Smooth muscle cell (in vitro differentiated cells): ENCODE measurements around the gene CREB3L4. TPM values are rescaled to one million over a fixed set of nuclear protein-coding genes. Genes with fewer than 3 reads are reported as not detected.

Experiments used
- DNase-seq: peaks from one replicate; lab custom pipeline; 2025; ENCODE audit not compliant: unreplicated experiment; lab: John Stamatoyannopoulos, UW
- H2AFZ ChIP-seq: fragments of 200-600 bp; sonication (generic); 2 replicates; pipeline ENCODE4 v1.6.0; 2016; ENCODE audit warnings: antibody characterized with exemption, low read depth, mild to moderate bottlenecking
- H3F3A ChIP-seq: fragments of 200-600 bp; sonication (generic); 2 replicates; pipeline ENCODE4 v1.6.0; 2017; ENCODE audit warnings: antibody characterized with exemption, low read depth
- H3K27ac ChIP-seq: fragments of 200-600 bp; sonication (generic); 2 replicates; pipeline ENCODE4 v1.5.1; 2016; ENCODE audit warnings: low read depth, mild to moderate bottlenecking
- H3K27me3 ChIP-seq: fragments of 200-600 bp; sonication (generic); 2 replicates; pipeline ENCODE4 v1.6.1; 2016; ENCODE audit warnings: low read depth, mild to moderate bottlenecking
- H3K36me3 ChIP-seq: fragments of 200-600 bp; sonication (generic); 2 replicates; pipeline ENCODE4 v1.5.1; 2016; ENCODE audit warnings: low read depth
- H3K4me1 ChIP-seq: fragments of 200-600 bp; sonication (generic); 2 replicates; pipeline ENCODE4 v1.5.1; 2016; ENCODE audit warnings: low read depth
- H3K4me2 ChIP-seq: fragments of 200-600 bp; sonication (generic); 2 replicates; pipeline ENCODE4 v1.6.0; 2016; ENCODE audit warnings: mild to moderate bottlenecking
- H3K4me3 ChIP-seq: fragments of 200-600 bp; sonication (generic); 2 replicates; pipeline ENCODE4 v1.5.1; 2016; ENCODE audit warnings: mild to moderate bottlenecking
- H3K79me2 ChIP-seq: fragments of 200-600 bp; sonication (generic); 2 replicates; pipeline ENCODE4 v1.6.0; 2016; ENCODE audit warnings: low read depth, mild to moderate bottlenecking
- H3K9ac ChIP-seq: fragments of 200-600 bp; sonication (generic); 2 replicates; pipeline ENCODE4 v1.6.0; 2016; ENCODE audit warnings: low read depth
- H3K9me3 ChIP-seq: fragments of 200-600 bp; sonication (generic); replicated peaks from 2 replicates; pipeline ENCODE4 v1.5.1; 2016; ENCODE audit warnings: low read depth
- H4K20me1 ChIP-seq: fragments of 200-600 bp; sonication (generic); 2 replicates; pipeline ENCODE4 v1.6.0; 2016; ENCODE audit warnings: low read depth
- CTCF ChIP-seq: fragments of 200-600 bp; sonication (generic); IDR thresholded peaks from 2 replicates; pipeline ENCODE4 v1.5.1; 2017; ENCODE audit warnings: borderline replicate concordance, mild to moderate bottlenecking, antibody characterized with exemption; ENCODE audit not compliant: insufficient read depth, poor library complexity, severe bottlenecking
- WGBS: methylation state at CpG from one replicate; pipeline ENCODE4 v1.1.7; 2016; ENCODE audit warnings: low lambda C conversion rate; 5-methylcytosine and 5-hydroxymethylcytosine counted together
- polyA plus RNA-seq: library from polyadenylated mRNA; unstranded; fragments of >200 nt; fragmentation: Nextera tagmentation; extraction: Ambion mirVana; gene quantifications from 2 replicates; pipeline ENCODE4 v1.2.1, GENCODE V29; 2016
- total RNA-seq: library from RNA; depleted of rRNA; stranded (reverse); fragments of >200 nt; gene quantifications from 2 replicates; pipeline ENCODE4 v1.2.3, GENCODE V29; 2014

Gene CREB3L4
- total and polyA plus RNA-seq, 2 experiments from 2014 or later = 9.0 to 14.9 TPM

- WGBS = 96% methylated on average over 3 of the region's 3 CpGs
- Histone ChIP-seq H4K20me1 (no peaks in the 10 kb centered on the region), H2AFZ (no peak overlapping the region), H3K36me3 (no peaks in the 10 kb centered on the region), H3K27ac (no peak overlapping the region), H3K27me3 (no peaks in the 10 kb centered on the region), H3K4me1 (no peaks in the 10 kb centered on the region), H3K79me2 (peaks cover 3% of the 10 kb centered on the region), H3K4me3 (no peak overlapping the region), H3K9me3 (no peaks in the 10 kb centered on the region), H3F3A (no peaks in the 10 kb centered on the region), H3K4me2 (no peak overlapping the region), H3K9ac (no peak overlapping the region)
- DNase-seq = no peak
- TF ChIP-seq CTCF = no peak
These were observed 28.7 kb upstream of the CREB3L4 start for GRCh38 chr1:153938996-153939395.

DNA sequence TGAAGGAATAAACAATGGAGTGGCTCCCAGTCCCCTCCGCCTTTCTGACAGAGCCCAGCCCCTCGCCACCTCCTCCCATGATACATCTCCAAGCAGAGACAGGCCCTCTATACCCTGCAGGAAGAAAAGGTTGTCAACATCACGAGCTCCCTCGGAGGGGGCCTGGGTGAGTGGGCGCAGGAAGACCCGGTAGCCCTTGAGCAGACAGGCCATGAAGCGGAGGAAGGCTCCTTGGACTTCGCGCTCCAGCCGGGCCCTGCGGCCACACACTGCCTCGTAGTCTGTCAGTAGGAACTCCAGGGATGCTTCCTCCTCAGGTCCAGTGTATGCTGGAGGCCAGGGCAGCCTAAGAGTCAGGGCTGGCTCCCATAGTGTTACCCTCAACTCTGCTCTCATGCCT is 28.2 kb upstream of the CREB3L4 start:
- Histone ChIP-seq H3K9me3 (no peaks in the 10 kb centered on the region), H3K27ac (no peak overlapping the region), H3K9ac (no peak overlapping the region), H3K4me1 (no peaks in the 10 kb centered on the region), H3K27me3 (no peaks in the 10 kb centered on the region), H3K79me2 (peaks cover 4% of the 10 kb centered on the region), H3K4me2 (no peak overlapping the region), H4K20me1 (no peaks in the 10 kb centered on the region), H3F3A (no peaks in the 10 kb centered on the region), H3K4me3 (no peak overlapping the region), H2AFZ (no peak overlapping the region), H3K36me3 (no peaks in the 10 kb centered on the region)
- no peak for DNase-seq
- no peak for TF ChIP-seq CTCF
- 98% methylated on average over 12 of the region's 12 CpGs for WGBS

DNA sequence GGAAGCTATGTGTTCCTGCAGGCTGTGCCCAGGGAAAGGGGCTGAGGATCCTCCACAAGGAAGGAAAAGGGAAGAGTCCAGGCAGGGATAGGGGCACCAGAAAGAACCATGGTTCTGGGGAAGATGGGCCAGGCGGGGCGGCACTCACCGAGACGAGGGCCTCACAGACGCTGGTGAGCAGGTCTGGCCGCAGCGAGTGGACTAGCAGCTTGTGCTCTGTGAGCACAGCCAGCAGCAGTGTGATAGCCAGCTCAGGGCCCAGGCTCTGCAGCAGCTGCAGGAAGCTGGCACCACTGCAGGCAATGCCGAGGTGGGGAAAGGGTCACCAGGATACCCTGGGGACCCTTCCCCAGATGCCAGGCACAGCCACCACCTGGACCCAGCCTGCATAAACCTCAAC is 26.9 kb upstream of the CREB3L4 start:
- no peaks in the 10 kb centered on the region for H3K36me3 ChIP-seq

More for the DNA sequence above, 26.9 kb upstream of the CREB3L4 start:
- no peak for TF ChIP-seq CTCF
- Histone ChIP-seq H3K4me1 (no peaks in the 10 kb centered on the region), H3K79me2 (peaks cover 14% of the 10 kb centered on the region), H3K27ac (no peak overlapping the region), H3F3A (no peaks in the 10 kb centered on the region), H3K4me3 (no peak overlapping the region), H3K9me3 (no peaks in the 10 kb centered on the region), H3K9ac (no peak overlapping the region), H2AFZ (no peak overlapping the region), H3K4me2 (no peak overlapping the region), H4K20me1 (no peaks in the 10 kb centered on the region), H3K27me3 (no peaks in the 10 kb centered on the region)
- WGBS = 95% methylated on average over 8 of the region's 8 CpGs
- DNase-seq = no peak
